Measurements from ENCODE around the gene SUCNR1. TPM values are rescaled to one million over a fixed set of nuclear protein-coding genes. Genes with fewer than 3 reads are reported as not detected.
"Not testable (repeated sequence)": the region's sequence is repeated elsewhere in the genome, so short reads cannot be mapped to it uniquely, and the experiment has no call there.

The SUCNR1 gene
- total RNA-seq = 10 to 100 TPM in 2 of 8 experiments, 1 to 10 TPM in 1, under 1 TPM in 4, not detected in 1; 0.09 to 40.7 (median 0.24) TPM

GRCh38 chr3:151873398-151873797, at the start of gene SUCNR1:
Gene SUCNR1 (plus strand): TSS chr3:151873643. CDS start chr3:151879893, 6,250 bp downstream.
- in situ Hi-C loops (cut with MboI; ENCODE audit: low pct_unique_long_range_greater_than_20kb in 2 of 9, low sequenced_read_pairs in 9 of 9, unreplicated experiment in 9 of 9) = no loop called here
- peak in 3 of 8 experiments; percentile 93 to 96 (median 95) for ATAC-seq (replicated peaks in 6 of 8)
- no peak within 1 kb of the TSS for H3K27ac ChIP-seq
- no peaks in the 10 kb centered on the region for H3K4me1 ChIP-seq (replicated peaks in 1 of 2)
- no peak within 1 kb of the TSS for H3K4me3 ChIP-seq

GRCh38 chr3:151827816-151828215, 45.6 kb upstream of the SUCNR1 start:
- ATAC-seq (replicated peaks in 6 of 8) = peak in 3 of 8 experiments; percentile 33 to 59 (median 35)
- H3K27ac ChIP-seq = no peak overlapping the region
- in situ Hi-C loops (cut with MboI; ENCODE audit: low pct_unique_long_range_greater_than_20kb in 2 of 9, low sequenced_read_pairs in 9 of 9, unreplicated experiment in 9 of 9) = loop anchor here in 6 of 9 experiments (25.0 kb wide), 2 partner anchors 391 to 541 kb away; partner anchors contain the start of gene P2RY14 (in 2 of the 6)
- H3K4me3 ChIP-seq = no peak overlapping the region
- 0 to 100% (median 71%) methylated on average over 1 to 3 of the region's 3 CpGs; no CpG with 5 or more reads in 3 of the 10 experiments for WGBS, 10 experiments
- no peaks in the 10 kb centered on the region for H3K4me1 ChIP-seq (replicated peaks in 1 of 2)

DNA sequence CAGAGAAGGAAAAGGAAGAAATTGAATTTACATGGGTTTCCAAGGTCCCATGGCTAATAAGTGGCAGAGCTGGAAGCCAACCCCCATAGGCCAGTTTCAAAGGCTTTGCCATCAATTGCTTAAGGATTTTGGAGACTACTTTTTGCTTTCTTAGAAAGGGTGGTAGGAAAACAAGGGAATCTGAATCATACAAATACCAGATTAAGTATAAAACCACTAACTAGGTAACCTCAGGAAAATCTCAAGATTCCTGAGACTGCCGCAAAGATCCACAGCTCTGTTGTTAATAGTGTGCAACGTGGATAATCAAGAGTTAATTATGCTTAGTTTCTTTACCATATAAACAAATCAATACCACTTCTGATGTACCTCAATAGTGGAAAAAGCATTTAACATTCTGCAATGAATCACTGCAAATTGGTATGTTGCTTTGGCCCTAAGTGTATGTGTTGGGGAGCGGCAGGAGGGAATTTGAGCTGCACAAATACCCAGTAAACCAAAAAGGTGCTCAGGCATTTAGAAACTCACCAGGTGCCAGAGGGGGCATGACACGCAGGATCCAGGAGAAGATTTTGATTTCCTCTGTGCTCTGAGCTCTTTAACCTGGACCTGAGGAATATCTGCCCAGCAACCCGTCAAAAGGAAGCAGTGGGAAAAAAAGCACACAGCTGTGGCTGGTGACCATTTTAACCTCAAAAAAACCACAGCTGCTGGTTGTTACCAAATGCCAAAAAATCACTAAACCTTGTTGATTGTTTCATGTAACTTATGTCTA, 37.5 kb upstream of the SUCNR1 start:
- in situ Hi-C loops (cut with MboI; ENCODE audit: low pct_unique_long_range_greater_than_20kb in 2 of 9, low sequenced_read_pairs in 9 of 9, unreplicated experiment in 9 of 9) = loop anchor here in 6 of 9 experiments (10.0 to 25.0 kb wide), 3 partner anchors 391 to 549 kb away; partner anchors contain the start of gene P2RY14 (in 2 of the 6)
- no peak for ATAC-seq (replicated peaks in 6 of 8)
- WGBS, 10 experiments = 67 to 100% (median 90%) methylated on average over 1 to 5 of the region's 5 CpGs; no CpG with 5 or more reads in 1 of the 10 experiments
- no peak overlapping the region for H3K4me3 ChIP-seq
- peaks cover 0 to 2% of the 10 kb centered on the region in 2 donors for H3K4me1 ChIP-seq (replicated peaks in 1 of 2)
- no peak overlapping the region for H3K27ac ChIP-seq

- no peak overlapping the region for H3K4me3 ChIP-seq
- WGBS, 10 experiments = 0 to 71% (median 41%) methylated on average over 1 to 4 of the region's 4 CpGs; no CpG with 5 or more reads in 2 of the 10 experiments
- in situ Hi-C loops (cut with MboI; ENCODE audit: low pct_unique_long_range_greater_than_20kb in 2 of 9, low sequenced_read_pairs in 9 of 9, unreplicated experiment in 9 of 9) = loop anchor here in 6 of 9 experiments (10.0 to 25.0 kb wide), 3 partner anchors 392 to 550 kb away; partner anchors contain the start of gene P2RY14 (in 2 of the 6)
- ATAC-seq (replicated peaks in 6 of 8) = peak in 6 of 8 experiments; percentile 40 to 93 (median 53)
- peaks cover 0 to 2% of the 10 kb centered on the region in 2 donors for H3K4me1 ChIP-seq (replicated peaks in 1 of 2)
- H3K27ac ChIP-seq = no peak overlapping the region
These were observed 36.4 kb upstream of the SUCNR1 start for GRCh38 chr3:151837057-151837456.

GRCh38 chr3:151838574-151839312, 34.7 kb upstream of the SUCNR1 start:
- Histone ChIP-seq H3K4me1 (replicated peaks in 1 of 2) (peaks cover 0 to 5% of the 10 kb centered on the region in 2 donors), H3K4me3 (no peak overlapping the region), H3K27ac (no peak overlapping the region)
- in situ Hi-C loops (cut with MboI; ENCODE audit: low pct_unique_long_range_greater_than_20kb in 2 of 9, low sequenced_read_pairs in 9 of 9, unreplicated experiment in 9 of 9) = loop anchor here in 6 of 9 experiments (10.0 to 25.0 kb wide), 3 partner anchors 394 to 551 kb away; partner anchors contain the start of gene P2RY14 (in 2 of the 6)
- 42 to 74% (median 61%) methylated on average over 7 to 19 of the region's 19 CpGs for WGBS, 10 experiments
- peak; percentile 54 to 95 (median 80) for ATAC-seq (replicated peaks in 6 of 8)

- no peak overlapping the region for H3K4me3 ChIP-seq
- H3K27ac ChIP-seq = no peak overlapping the region
- peaks cover 0 to 5% of the 10 kb centered on the region in 2 donors for H3K4me1 ChIP-seq (replicated peaks in 1 of 2)
- in situ Hi-C loops (cut with MboI; ENCODE audit: low pct_unique_long_range_greater_than_20kb in 2 of 9, low sequenced_read_pairs in 9 of 9, unreplicated experiment in 9 of 9) = loop anchor here in 6 of 9 experiments (10.0 to 25.0 kb wide), 3 partner anchors 394 to 552 kb away; partner anchors contain the start of gene P2RY14 (in 2 of the 6)
- 88 to 100% (median 100%) methylated on average over 1 of the region's 1 CpG; no CpG with 5 or more reads in 5 of the 10 experiments for WGBS, 10 experiments
- ATAC-seq (replicated peaks in 6 of 8) = no peak
These were observed 34.2 kb upstream of the SUCNR1 start for GRCh38 chr3:151839313-151839631.

DNA sequence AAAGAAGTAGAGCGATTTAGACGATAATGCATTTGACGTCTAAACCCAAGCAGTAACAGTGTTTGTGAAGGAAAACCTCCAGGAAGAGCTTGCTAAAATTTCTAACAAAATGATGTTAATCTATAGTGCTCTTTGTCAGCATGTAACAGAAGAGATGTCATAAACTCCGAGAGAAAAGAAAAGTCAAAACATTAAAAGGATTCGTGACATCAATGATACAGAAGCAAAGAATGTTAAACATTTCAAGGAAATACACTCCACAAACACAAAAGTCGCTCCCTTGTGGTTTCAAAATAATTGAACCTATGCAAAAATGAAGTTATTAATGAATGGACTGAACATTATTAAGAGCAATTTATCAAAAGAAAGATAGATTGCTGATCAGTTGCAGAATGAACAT, 31.6 kb upstream of the SUCNR1 start:
- WGBS, 10 experiments = 73 to 100% (median 93%) methylated on average over 3 to 6 of the region's 6 CpGs
- no peak overlapping the region for H3K27ac ChIP-seq
- in situ Hi-C loops (cut with MboI; ENCODE audit: low pct_unique_long_range_greater_than_20kb in 2 of 9, low sequenced_read_pairs in 9 of 9, unreplicated experiment in 9 of 9) = loop anchor here in 6 of 9 experiments (25.0 kb wide), 2 partner anchors 404 to 554 kb away; partner anchors contain the start of gene P2RY14 (in 2 of the 6)
- ATAC-seq (replicated peaks in 6 of 8) = no peak
- no peak overlapping the region for H3K4me3 ChIP-seq
- peaks cover 0 to 5% of the 10 kb centered on the region in 2 donors for H3K4me1 ChIP-seq (replicated peaks in 1 of 2)

DNA sequence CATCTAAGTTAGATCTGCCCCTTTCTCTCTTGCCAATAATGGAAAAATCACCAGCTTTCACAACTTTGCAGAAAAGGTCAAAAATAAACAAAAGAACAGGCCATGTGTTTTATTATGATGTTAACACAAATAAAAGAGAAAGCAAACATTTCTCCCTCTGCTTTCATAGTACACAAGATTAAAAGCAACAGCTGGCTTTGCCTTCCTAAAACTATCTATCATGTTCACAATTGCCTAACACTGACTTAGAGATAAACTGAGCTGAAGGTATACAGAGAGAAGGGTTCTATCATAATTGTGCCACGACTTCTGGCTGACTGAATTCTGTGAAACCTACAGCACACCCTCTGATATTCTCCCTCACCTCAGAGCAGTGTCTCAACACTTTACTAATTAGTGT, 30.2 kb upstream of the SUCNR1 start:
- WGBS, 10 experiments = 0 to 38% (median 21%) methylated on average over 1 of the region's 1 CpG; no CpG with 5 or more reads in 4 of the 10 experiments
- in situ Hi-C loops (cut with MboI; ENCODE audit: low pct_unique_long_range_greater_than_20kb in 2 of 9, low sequenced_read_pairs in 9 of 9, unreplicated experiment in 9 of 9) = loop anchor here in 6 of 9 experiments (25.0 kb wide), 2 partner anchors 406 to 556 kb away; partner anchors contain the start of gene P2RY14 (in 2 of the 6)
- H3K27ac ChIP-seq = no peak overlapping the region
- ATAC-seq (replicated peaks in 6 of 8) = peak in 1 of 8 experiments; percentile 54
- H3K4me1 ChIP-seq (replicated peaks in 1 of 2) = peaks cover 0 to 3% of the 10 kb centered on the region in 2 donors
- no peak overlapping the region for H3K4me3 ChIP-seq

DNA sequence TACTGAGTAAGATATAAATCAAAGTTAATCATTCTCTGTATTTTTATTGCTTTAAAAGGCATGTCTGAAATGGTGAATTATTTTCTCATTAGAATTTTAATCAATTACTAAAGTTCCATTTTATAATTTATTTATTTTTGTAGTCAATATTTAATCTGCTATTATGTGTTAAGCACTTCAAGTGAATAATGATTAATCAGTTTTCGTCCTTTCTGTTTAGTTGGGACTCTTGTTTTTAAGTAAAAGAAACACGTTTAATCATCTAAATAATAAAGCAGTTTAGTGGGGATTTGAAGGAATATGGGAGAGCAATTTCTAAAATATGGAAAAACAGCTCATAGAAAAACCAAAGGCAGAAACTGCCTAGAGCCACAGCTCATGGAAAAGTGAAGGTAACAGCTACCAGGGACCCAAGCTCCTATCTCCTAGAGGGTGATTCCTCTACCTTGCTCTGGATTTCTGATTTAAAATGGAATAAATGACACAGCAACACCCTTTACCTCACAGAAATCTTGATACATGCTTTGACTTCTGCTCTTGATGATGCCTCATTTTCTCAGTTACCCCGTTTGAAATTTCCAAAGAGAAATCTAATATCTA, 28.0 kb upstream of the SUCNR1 start:
- ATAC-seq (replicated peaks in 6 of 8) = no peak
- WGBS, 10 experiments = 39 to 81% (median 63%) methylated on average over 1 to 3 of the region's 3 CpGs
- Histone ChIP-seq H3K27ac (no peak overlapping the region), H3K4me1 (replicated peaks in 1 of 2) (peaks cover 0 to 3% of the 10 kb centered on the region in 2 donors), H3K4me3 (no peak overlapping the region)
- in situ Hi-C loops (cut with MboI; ENCODE audit: low pct_unique_long_range_greater_than_20kb in 2 of 9, low sequenced_read_pairs in 9 of 9, unreplicated experiment in 9 of 9) = loop anchor here in 6 of 9 experiments (25.0 kb wide), 2 partner anchors 408 to 558 kb away; partner anchors contain the start of gene P2RY14 (in 2 of the 6)

DNA sequence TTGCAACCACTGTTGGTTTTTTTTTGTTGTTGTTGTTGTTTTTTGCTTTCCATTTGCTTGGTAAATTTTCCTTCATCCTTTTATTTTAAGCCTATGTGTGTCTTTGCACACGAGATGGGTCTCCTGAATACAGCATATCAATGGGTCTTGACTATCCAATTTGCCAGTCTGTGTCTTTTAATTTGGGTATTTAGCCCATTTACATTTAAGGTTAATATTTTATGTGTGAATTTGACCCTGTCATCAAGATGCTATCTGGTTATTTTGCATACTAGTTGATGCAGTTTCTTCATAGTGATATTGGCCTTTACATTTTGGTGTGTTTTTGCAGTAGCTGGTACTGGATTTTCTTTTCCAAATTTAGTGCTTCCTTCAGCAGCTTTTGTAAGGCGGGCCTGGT, 23.4 kb upstream of the SUCNR1 start:
- H3K4me3 ChIP-seq; H3K27ac ChIP-seq; H3K4me1 ChIP-seq (replicated peaks in 1 of 2); ATAC-seq (replicated peaks in 6 of 8); in situ Hi-C loops (cut with MboI; ENCODE audit: low pct_unique_long_range_greater_than_20kb in 2 of 9, low sequenced_read_pairs in 9 of 9, unreplicated experiment in 9 of 9): not testable (repeated sequence)
- WGBS, 10 experiments = 55 to 100% (median 85%) methylated on average over 1 to 2 of the region's 2 CpGs

DNA sequence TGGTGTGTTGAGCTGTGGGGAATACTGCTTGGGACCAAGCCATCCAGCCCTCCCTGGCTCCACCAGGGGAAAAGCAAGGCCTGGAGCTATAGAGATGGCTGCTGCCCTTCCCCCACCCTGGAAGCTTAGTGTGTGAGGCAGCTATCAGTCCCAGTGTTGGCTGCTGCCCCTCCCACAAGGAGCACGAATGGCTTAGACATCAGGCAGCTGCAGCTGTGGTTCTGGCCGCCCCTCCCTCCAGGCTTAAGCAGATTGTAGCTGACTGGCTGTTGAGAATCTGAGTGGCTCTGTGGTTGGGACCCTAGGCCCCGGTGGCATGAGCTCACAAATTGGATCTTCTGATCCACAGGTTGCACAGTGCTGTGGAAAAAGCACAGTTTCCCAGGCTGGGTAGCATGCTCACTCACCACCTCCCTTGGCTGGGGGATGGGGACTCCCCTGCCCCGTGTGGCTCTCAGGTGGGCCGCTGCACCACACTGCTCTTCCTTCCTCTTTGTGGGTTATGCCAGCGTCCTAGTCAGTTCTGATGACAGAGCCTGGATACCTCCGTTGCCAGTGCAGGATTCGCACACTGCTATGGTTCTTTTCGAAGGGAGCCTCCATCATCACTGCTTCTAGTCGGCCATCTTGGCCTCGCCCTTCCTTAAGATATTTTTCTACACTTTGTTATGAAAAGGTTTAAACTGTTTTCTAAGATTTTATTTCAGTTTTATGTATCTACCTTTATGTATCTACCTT, 21.2 kb upstream of the SUCNR1 start:
- ATAC-seq (replicated peaks in 6 of 8) = peak in 2 of 8 experiments; percentile 59 to 93
- H3K4me1 ChIP-seq (replicated peaks in 1 of 2) = no peaks in the 10 kb centered on the region

GRCh38 chr3:151856118-151856517, 17.3 kb upstream of the SUCNR1 start:
- 65 to 100% (median 88%) methylated on average over 2 to 3 of the region's 3 CpGs; no CpG with 5 or more reads in 1 of the 10 experiments for WGBS, 10 experiments
- in situ Hi-C loops (cut with MboI; ENCODE audit: low pct_unique_long_range_greater_than_20kb in 2 of 9, low sequenced_read_pairs in 9 of 9, unreplicated experiment in 9 of 9) = no loop called here
- Histone ChIP-seq H3K4me1 (replicated peaks in 1 of 2) (no peaks in the 10 kb centered on the region), H3K4me3 (no peak overlapping the region), H3K27ac (no peak overlapping the region)
- ATAC-seq (replicated peaks in 6 of 8) = peak in 1 of 8 experiments; percentile 20

More for the DNA sequence above, 21.2 kb upstream of the SUCNR1 start:
- in situ Hi-C loops (cut with MboI; ENCODE audit: low pct_unique_long_range_greater_than_20kb in 2 of 9, low sequenced_read_pairs in 9 of 9, unreplicated experiment in 9 of 9) = no loop called here
- WGBS, 10 experiments = 30 to 100% (median 96%) methylated on average over 2 to 7 of the region's 11 CpGs; no CpG with 5 or more reads in 1 of the 10 experiments
- Histone ChIP-seq H3K4me3 (no peak overlapping the region), H3K27ac (no peak overlapping the region)

All from motor neuron (in vitro differentiated cells).